ENCODE measurements around the gene RIMS1.

- TF ChIP-seq CTCF (IDR thresholded peaks at IDR 0.05; ENCODE audit: insufficient read depth, low read length) (no peak), POLR2AphosphoS5 (IDR thresholded peaks at IDR 0.05; ENCODE audit: low read depth) (no peak)
Observed at GRCh38 chr6:72272958-72273357, 386.6 kb downstream of the RIMS1 start.
